CD4-positive, CD25-positive, alpha-beta regulatory T cell (primary cell): ENCODE results near the gene FBXO40. TPM values are rescaled to one million over a fixed set of nuclear protein-coding genes. Genes with fewer than 3 reads are reported as not detected.

Source experiments
- ATAC-seq, 2 donors: fragments of 150-1000 bp; cut with Tn5 transposase; one replicate each; pipeline ENCODE4 v1.10.0; 2021; ENCODE audit warnings: low read depth in 2 of 2, moderate number of reproducible peaks in 2 of 2, moderate library complexity in 1 of 2
- DNase-seq, 3 donors: peaks; one replicate each; pipeline versions ENCODE4 v3.0.0 to v3.0.0-alpha.2; 2012 to 2022; ENCODE audit warnings: mixed read lengths in 1 of 3
- H3K27ac ChIP-seq: one replicate; pipeline ENCODE4 v1.7.0; 2013; ENCODE audit warnings: mild to moderate bottlenecking, low read length; ENCODE audit not compliant: insufficient read depth, poor library complexity, severe bottlenecking
- H3K27me3 ChIP-seq: one replicate; pipeline ENCODE4 v1.7.0; 2013; ENCODE audit warnings: low read length; ENCODE audit not compliant: control insufficient read depth, insufficient read depth
- H3K36me3 ChIP-seq: one replicate; pipeline ENCODE4 v1.7.0; 2013; ENCODE audit warnings: mild to moderate bottlenecking, low read length, moderate library complexity; ENCODE audit not compliant: control insufficient read depth, insufficient read depth
- H3K4me1 ChIP-seq: 2 replicates; pipeline ENCODE4 v1.7.0; 2013; ENCODE audit warnings: mild to moderate bottlenecking, low read length; ENCODE audit not compliant: insufficient read depth, control insufficient read depth, poor library complexity, severe bottlenecking
- H3K4me3 ChIP-seq: one replicate; pipeline ENCODE4 v1.7.0; 2013; ENCODE audit warnings: low read depth, mild to moderate bottlenecking, low read length, moderate library complexity
- H3K9me3 ChIP-seq, 2 experiments: 1 replicate in 1 of 2; 2 replicates in 1 of 2; pipeline ENCODE4 v1.7.0; 2013; ENCODE audit warnings: low read length in 2 of 2, mild to moderate bottlenecking in 1 of 2, moderate library complexity in 1 of 2; ENCODE audit not compliant: control insufficient read depth in 2 of 2
- H3K27ac Mint-ChIP-seq, 3 donors: one replicate each; pipeline ENCODE4 v1.8.0; 2020 to 2022; ENCODE audit warnings: mild to moderate bottlenecking in 3 of 3, mixed read lengths in 3 of 3, moderate library complexity in 2 of 3
- H3K27me3 Mint-ChIP-seq: one replicate; pipeline ENCODE4 v1.8.0; 2022; ENCODE audit warnings: mild to moderate bottlenecking, mixed read lengths
- H3K36me3 Mint-ChIP-seq: one replicate; pipeline ENCODE4 v1.8.0; 2020; ENCODE audit warnings: mixed read lengths
- H3K4me1 Mint-ChIP-seq, 4 donors: one replicate each; pipeline ENCODE4 v1.8.0; 2020 to 2022; ENCODE audit warnings: mixed read lengths in 4 of 4, mild to moderate bottlenecking in 1 of 4
- H3K4me3 Mint-ChIP-seq, 4 donors: one replicate each; pipeline ENCODE4 v1.8.0; 2020 to 2022; ENCODE audit warnings: mild to moderate bottlenecking in 4 of 4, mixed read lengths in 4 of 4, moderate library complexity in 3 of 4
- H3K9me3 Mint-ChIP-seq, 7 donors: one replicate each; pipeline ENCODE4 v1.8.0; 2020 to 2022; ENCODE audit warnings: mixed read lengths in 7 of 7, mild to moderate bottlenecking in 3 of 7, moderate library complexity in 2 of 7
- polyA plus RNA-seq, 4 donors: library from polyadenylated mRNA; unstranded; fragments of 300-500 nt; fragmentation: Illumina TruSeq; gene quantifications; one replicate each; pipeline ENCODE4 v1.2.3, GENCODE V29; 2021
- total RNA-seq: library from RNA; stranded (reverse); gene quantifications from one replicate; pipeline ENCODE4 v1.2.3, GENCODE V29; 2022

The FBXO40 gene
- total and polyA plus RNA-seq, 5 donors from 2014 or later = 0.18 to 0.24 TPM; not detected in 3

- Mint-ChIP-seq H3K4me3 (no peak overlapping the region), H3K27ac (peak overlapping the region in 2 of 3 donors; percentile 5 to 21), H3K4me1 (peaks cover 0 to 10% (median 0%) of the 10 kb centered on the region in 4 donors), H3K27me3 (no peaks in the 10 kb centered on the region), H3K36me3 (peaks cover 57% of the 10 kb centered on the region), H3K9me3 (no peaks in the 10 kb centered on the region)
- Histone ChIP-seq H3K4me1 (no peaks in the 10 kb centered on the region), H3K36me3 (peaks cover 71% of the 10 kb centered on the region), H3K9me3 (no peaks in the 10 kb centered on the region), H3K4me3 (no peak overlapping the region), H3K27me3 (no peaks in the 10 kb centered on the region), H3K27ac (no peak overlapping the region)
- no peak for DNase-seq
- ATAC-seq = no peak
These were observed 74.2 kb downstream of the FBXO40 start for GRCh38 chr3:121667333-121667732.

- peaks cover 67% of the 10 kb centered on the region for H3K36me3 ChIP-seq
- DNase-seq (no peak), ATAC-seq (no peak)
- peaks cover 43% of the 10 kb centered on the region for H3K36me3 Mint-ChIP-seq
- peaks cover 0 to 10% (median 0%) of the 10 kb centered on the region in 4 donors for H3K4me1 Mint-ChIP-seq
- H3K4me3 Mint-ChIP-seq = no peak overlapping the region
- H3K9me3 ChIP-seq = no peaks in the 10 kb centered on the region
- no peaks in the 10 kb centered on the region for H3K9me3 Mint-ChIP-seq
- no peaks in the 10 kb centered on the region for H3K4me1 ChIP-seq
- H3K4me3 ChIP-seq = no peak overlapping the region
- no peak overlapping the region for H3K27ac ChIP-seq
- no peaks in the 10 kb centered on the region for H3K27me3 Mint-ChIP-seq
- H3K27ac Mint-ChIP-seq = no peak overlapping the region
- H3K27me3 ChIP-seq = no peaks in the 10 kb centered on the region
These were observed 77.5 kb downstream of the FBXO40 start for GRCh38 chr3:121670676-121671075.

- DNase-seq = no peak
- H3K27me3 ChIP-seq = no peaks in the 10 kb centered on the region
- no peak overlapping the region for H3K27ac ChIP-seq
- peaks cover 47% of the 10 kb centered on the region for H3K36me3 Mint-ChIP-seq
- no peak for ATAC-seq
- H3K9me3 Mint-ChIP-seq = no peaks in the 10 kb centered on the region
- H3K4me1 ChIP-seq = no peaks in the 10 kb centered on the region
- H3K4me3 Mint-ChIP-seq = no peak overlapping the region
- H3K27me3 Mint-ChIP-seq = no peaks in the 10 kb centered on the region
- no peak overlapping the region for H3K27ac Mint-ChIP-seq
- H3K36me3 ChIP-seq = peaks cover 76% of the 10 kb centered on the region
- peaks cover 0 to 10% (median 0%) of the 10 kb centered on the region in 4 donors for H3K4me1 Mint-ChIP-seq
- H3K9me3 ChIP-seq = no peaks in the 10 kb centered on the region
- H3K4me3 ChIP-seq = no peak overlapping the region
These were observed 84.0 kb downstream of the FBXO40 start for GRCh38 chr3:121677141-121677540.

Other genes with a start within 250 kb of the FBXO40 start
- gene POLQ, start 47.4 kb upstream of the FBXO40 start, total RNA-seq = 0.72 TPM
- gene POLQ, start 47.4 kb upstream of the FBXO40 start, polyA plus RNA-seq = under 1 TPM; 0.10 to 0.64 (median 0.25) TPM
- not detected for gene ARGFX, start 25.4 kb upstream of the FBXO40 start, total RNA-seq
- not detected for gene ARGFX, start 25.4 kb upstream of the FBXO40 start, polyA plus RNA-seq
- 345 TPM for gene HCLS1, start 67.5 kb downstream of the FBXO40 start, total RNA-seq
- gene HCLS1, start 67.5 kb downstream of the FBXO40 start, polyA plus RNA-seq = 100 to 1,000 TPM; 430 to 564 (median 485) TPM
- 51.7 TPM for gene GOLGB1, start 156.4 kb downstream of the FBXO40 start, total RNA-seq
- gene GOLGB1, start 156.4 kb downstream of the FBXO40 start, polyA plus RNA-seq = 1 to 10 TPM; 3.2 to 6.8 (median 3.9) TPM
- 46.8 TPM for gene IQCB1, start 241.7 kb downstream of the FBXO40 start, total RNA-seq
- gene IQCB1, start 241.7 kb downstream of the FBXO40 start, polyA plus RNA-seq = 10 to 100 TPM; 16.2 to 23.1 (median 20.9) TPM
- gene EAF2, start 241.8 kb downstream of the FBXO40 start, total RNA-seq = 5.7 TPM
- gene EAF2, start 241.8 kb downstream of the FBXO40 start, polyA plus RNA-seq = 10 to 100 TPM in 1 of 4 donors, 1 to 10 TPM in 3; 8.1 to 15.2 (median 9.1) TPM